Ishikawa (cell line): ENCODE results near the gene CACNA1E.

Source experiments
- CEBPB ChIP-seq: IDR thresholded peaks from 2 replicates; pipeline ENCODE4 v1.6.1; 2012
- TAF1 ChIP-seq: IDR thresholded peaks from 2 replicates; pipeline ENCODE4 v1.6.1; 2012; ENCODE audit warnings: low read depth, mild to moderate bottlenecking
- TEAD4 ChIP-seq: IDR thresholded peaks from 2 replicates; pipeline ENCODE4 v1.6.1; 2012

DNA sequence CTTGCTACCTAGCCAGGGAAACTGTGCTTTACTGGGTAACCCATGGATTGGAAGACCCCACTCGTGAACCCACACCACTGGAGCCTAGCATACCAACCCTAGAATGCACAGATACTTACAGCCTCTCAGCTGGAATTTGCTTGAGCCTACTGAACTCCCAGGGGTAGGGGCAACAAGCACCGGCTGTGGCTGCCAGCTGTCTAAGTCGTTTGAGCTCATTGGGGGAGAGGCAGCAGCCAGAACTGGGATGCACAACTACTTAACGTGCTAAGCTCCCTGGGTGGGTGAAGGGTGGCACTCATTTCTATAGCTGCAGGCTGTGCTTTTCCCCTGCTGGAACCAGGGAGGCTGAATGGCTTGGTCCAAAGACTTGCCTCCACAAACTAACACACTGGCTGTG is 365.8 kb downstream of the CACNA1E start:
- TF ChIP-seq CEBPB (no peak), TAF1 (no peak), TEAD4 (no peak)
